Esophagus squamous epithelium (tissue), 4 donors: Measurements from ENCODE around the gene PREX1.

Experiments
- POLR2A ChIP-seq, 4 donors: fragments of 450-650 bp; IDR thresholded peaks; one replicate each; pipeline ENCODE4 v1.6.1; 2017; ENCODE audit warnings: antibody characterized with exemption in 4 of 4, mild to moderate bottlenecking in 4 of 4, moderate library complexity in 3 of 4
- TF ChIP-seq, protein P1 (sequence below), 6 experiments: fragments of 450-650 bp in 4 of 6; fragments of 200-600 bp in 2 of 6; sonication (generic) in 2 of 6; IDR thresholded peaks; one replicate each; pipeline ENCODE4 v1.5.1; 2016 to 2019; ENCODE audit warnings: antibody characterized with exemption in 6 of 6, mild to moderate bottlenecking in 4 of 6, moderate library complexity in 4 of 6

DNA sequence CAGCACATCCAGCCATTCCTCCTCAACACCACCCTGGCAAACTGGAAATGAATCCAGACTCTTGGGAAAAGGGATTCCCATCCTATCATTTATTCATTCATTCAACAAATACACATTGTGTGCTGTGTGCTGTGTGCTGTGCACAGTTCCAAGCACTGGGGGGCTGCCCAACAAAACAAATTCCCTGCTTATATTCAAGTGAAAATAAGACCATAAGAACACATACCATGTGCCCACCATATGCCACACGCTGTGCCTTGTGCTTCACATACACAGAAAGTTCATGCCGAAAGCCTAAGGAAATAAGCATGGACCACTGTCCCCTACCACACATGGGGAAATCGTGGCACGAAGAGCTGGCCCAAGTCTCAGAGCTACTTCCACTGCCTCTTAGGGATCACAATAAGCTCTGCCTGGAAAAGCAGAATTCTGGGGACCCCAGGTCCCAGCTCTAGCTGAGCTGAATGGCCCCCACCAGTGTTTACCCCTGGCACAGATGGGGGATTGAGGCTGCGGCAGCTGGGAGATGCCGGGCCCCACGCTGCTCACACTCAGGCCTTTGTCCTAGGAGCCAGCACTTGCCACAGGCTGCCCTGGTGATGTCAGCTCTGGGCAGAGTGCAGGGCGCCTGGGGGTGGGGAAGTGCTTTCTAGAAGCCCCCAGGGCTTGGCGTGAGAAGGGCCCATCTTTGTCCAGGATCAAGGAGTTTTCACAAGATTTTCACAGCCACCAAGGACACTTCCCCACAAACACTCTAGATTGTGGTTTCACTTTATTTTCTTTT lies 99.6 kb downstream of the PREX1 start:
- TF ChIP-seq POLR2A (IDR thresholded peaks at IDR 0.05): no peak
- TF ChIP-seq, protein P1, sequence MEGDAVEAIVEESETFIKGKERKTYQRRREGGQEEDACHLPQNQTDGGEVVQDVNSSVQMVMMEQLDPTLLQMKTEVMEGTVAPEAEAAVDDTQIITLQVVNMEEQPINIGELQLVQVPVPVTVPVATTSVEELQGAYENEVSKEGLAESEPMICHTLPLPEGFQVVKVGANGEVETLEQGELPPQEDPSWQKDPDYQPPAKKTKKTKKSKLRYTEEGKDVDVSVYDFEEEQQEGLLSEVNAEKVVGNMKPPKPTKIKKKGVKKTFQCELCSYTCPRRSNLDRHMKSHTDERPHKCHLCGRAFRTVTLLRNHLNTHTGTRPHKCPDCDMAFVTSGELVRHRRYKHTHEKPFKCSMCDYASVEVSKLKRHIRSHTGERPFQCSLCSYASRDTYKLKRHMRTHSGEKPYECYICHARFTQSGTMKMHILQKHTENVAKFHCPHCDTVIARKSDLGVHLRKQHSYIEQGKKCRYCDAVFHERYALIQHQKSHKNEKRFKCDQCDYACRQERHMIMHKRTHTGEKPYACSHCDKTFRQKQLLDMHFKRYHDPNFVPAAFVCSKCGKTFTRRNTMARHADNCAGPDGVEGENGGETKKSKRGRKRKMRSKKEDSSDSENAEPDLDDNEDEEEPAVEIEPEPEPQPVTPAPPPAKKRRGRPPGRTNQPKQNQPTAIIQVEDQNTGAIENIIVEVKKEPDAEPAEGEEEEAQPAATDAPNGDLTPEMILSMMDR (IDR thresholded peaks at IDR 0.05): no peak
